Adrenal gland (tissue), 5 donors: ENCODE results near the gene SCN4A.

Experiments used
- CTCF ChIP-seq, 6 experiments: fragments of 450-650 bp in 4 of 6; fragments of 200-600 bp in 2 of 6; sonication (generic) in 1 of 6; IDR thresholded peaks; 1 replicate in 5 of 6; 2 replicates in 1 of 6; pipeline versions ENCODE4 v1.5.1 to v1.8.0; 2016 to 2021; ENCODE audit warnings: antibody characterized with exemption in 6 of 6, mild to moderate bottlenecking in 2 of 6, moderate library complexity in 1 of 6
- POLR2A ChIP-seq, 2 donors: fragments of 450-650 bp; IDR thresholded peaks; one replicate each; pipeline ENCODE4 v1.6.1; 2017; ENCODE audit warnings: antibody characterized with exemption in 2 of 2, mild to moderate bottlenecking in 2 of 2, moderate library complexity in 1 of 2
- donor health status: DM: no; HTN: no; CAD: no.

GRCh38 chr17:64015447-64015846 lies 42.7 kb upstream of the SCN4A start:
- TF ChIP-seq CTCF (IDR thresholded peaks at IDR 0.05) = no peak
- no peak for TF ChIP-seq POLR2A (IDR thresholded peaks at IDR 0.05)
